Endothelial cell (in vitro differentiated cells): ENCODE data around the gene SIGLEC10. TPM values are rescaled to one million over a fixed set of nuclear protein-coding genes. Genes with fewer than 3 reads are reported as not detected.

Experiments
- DNase-seq: peaks from one replicate; pipeline ENCODE4 v3.0.0; 2021; ENCODE audit warnings: low spot score
- H3K27ac Mint-ChIP-seq: one replicate; pipeline ENCODE4 v1.8.0; 2021; ENCODE audit warnings: mixed read lengths, inconsistent platforms; ENCODE audit not compliant: unreplicated experiment
- H3K27me3 Mint-ChIP-seq: one replicate; pipeline ENCODE4 v1.8.0; 2021; ENCODE audit warnings: mild to moderate bottlenecking, moderate library complexity, mixed read lengths, inconsistent platforms; ENCODE audit not compliant: unreplicated experiment
- H3K36me3 Mint-ChIP-seq: one replicate; pipeline ENCODE4 v1.8.0; 2021; ENCODE audit warnings: mild to moderate bottlenecking, low read depth, mixed read lengths, inconsistent platforms; ENCODE audit not compliant: unreplicated experiment
- H3K4me1 Mint-ChIP-seq: one replicate; pipeline ENCODE4 v1.8.0; 2021; ENCODE audit warnings: mild to moderate bottlenecking, mixed read lengths, inconsistent platforms; ENCODE audit not compliant: unreplicated experiment
- H3K4me3 Mint-ChIP-seq: one replicate; pipeline ENCODE4 v1.8.0; 2021; ENCODE audit warnings: mild to moderate bottlenecking, mixed read lengths, inconsistent platforms; ENCODE audit not compliant: unreplicated experiment
- H3K9me3 Mint-ChIP-seq: one replicate; pipeline ENCODE4 v1.8.0; 2021; ENCODE audit warnings: mixed read lengths, inconsistent platforms; ENCODE audit not compliant: unreplicated experiment
- CTCF ChIP-seq: fragments of 200-600 bp; sonication (generic); IDR thresholded peaks from one replicate; pipeline ENCODE4 v1.5.0; 2021; ENCODE audit warnings: antibody characterized with exemption; ENCODE audit not compliant: unreplicated experiment
- total RNA-seq: library from RNA; stranded (reverse); fragmentation: NEBNext Ultra II Directional; extraction: Animal tissue kit (Norgen Biotek cat#: 25700); gene quantifications from one replicate; pipeline ENCODE4 v1.2.1, GENCODE V29; 2021; ENCODE audit not compliant: unreplicated experiment

SIGLEC10 gene
- total RNA-seq, 1 donor from 2014 or later: not detected

GRCh38 chr19:51461723-51462161, 44.3 kb upstream of the SIGLEC10 start:
- H3K36me3 Mint-ChIP-seq: peaks cover 6% of the 10 kb centered on the region
- H3K4me1 Mint-ChIP-seq: peaks cover 31% of the 10 kb centered on the region
- no peak overlapping the region for H3K4me3 Mint-ChIP-seq
- no peak for TF ChIP-seq CTCF
- H3K27me3 Mint-ChIP-seq: peaks cover 8% of the 10 kb centered on the region
- no peak overlapping the region for H3K27ac Mint-ChIP-seq
- H3K9me3 Mint-ChIP-seq: no peaks in the 10 kb centered on the region
- no peak for DNase-seq

- Mint-ChIP-seq H3K27ac (no peak overlapping the region), H3K4me3 (peak overlapping the region; percentile 31), H3K4me1 (peaks cover 21% of the 10 kb centered on the region), H3K36me3 (peaks cover 6% of the 10 kb centered on the region), H3K9me3 (no peaks in the 10 kb centered on the region), H3K27me3 (peaks cover 8% of the 10 kb centered on the region)
- no peak for DNase-seq
- TF ChIP-seq CTCF: no peak
These were observed 42.9 kb upstream of the SIGLEC10 start for GRCh38 chr19:51460164-51460992.

GRCh38 chr19:51458899-51459505, 41.6 kb upstream of the SIGLEC10 start:
- no peak for DNase-seq
- H3K4me3 Mint-ChIP-seq: no peak overlapping the region
- TF ChIP-seq CTCF: no peak

GRCh38 chr19:51458051-51458645, 40.7 kb upstream of the SIGLEC10 start, which contains the start of gene SIGLEC8:
Gene SIGLEC8, minus strand, starts transcription at chr19:51458454. Its CDS starts 67 bp downstream, at chr19:51458387.
- peaks cover 5% of the 10 kb centered on the region for H3K27me3 Mint-ChIP-seq
- TF ChIP-seq CTCF: no peak
- H3K27ac Mint-ChIP-seq: no peak within 1 kb of the TSS
- peaks cover 13% of the 10 kb centered on the region for H3K4me1 Mint-ChIP-seq
- H3K9me3 Mint-ChIP-seq: no peaks in the 10 kb centered on the region
- no peak within 1 kb of the TSS for H3K4me3 Mint-ChIP-seq
- DNase-seq: no peak
- H3K36me3 Mint-ChIP-seq: peaks cover 6% of the 10 kb centered on the region

More at GRCh38 chr19:51458899-51459505, 41.6 kb upstream of the SIGLEC10 start:
- H3K9me3 Mint-ChIP-seq: no peaks in the 10 kb centered on the region
- H3K4me1 Mint-ChIP-seq: peaks cover 13% of the 10 kb centered on the region
- peaks cover 6% of the 10 kb centered on the region for H3K36me3 Mint-ChIP-seq
- H3K27ac Mint-ChIP-seq: no peak overlapping the region
- H3K27me3 Mint-ChIP-seq: peaks cover 5% of the 10 kb centered on the region
